ENCODE measurements around the gene MEGF6. TPM values are rescaled to one million over a fixed set of nuclear protein-coding genes. Genes with fewer than 3 reads are reported as not detected.

Gene MEGF6
- total RNA-seq, 2 experiments from 2014 or later: 57.5 to 62.2 TPM

DNA sequence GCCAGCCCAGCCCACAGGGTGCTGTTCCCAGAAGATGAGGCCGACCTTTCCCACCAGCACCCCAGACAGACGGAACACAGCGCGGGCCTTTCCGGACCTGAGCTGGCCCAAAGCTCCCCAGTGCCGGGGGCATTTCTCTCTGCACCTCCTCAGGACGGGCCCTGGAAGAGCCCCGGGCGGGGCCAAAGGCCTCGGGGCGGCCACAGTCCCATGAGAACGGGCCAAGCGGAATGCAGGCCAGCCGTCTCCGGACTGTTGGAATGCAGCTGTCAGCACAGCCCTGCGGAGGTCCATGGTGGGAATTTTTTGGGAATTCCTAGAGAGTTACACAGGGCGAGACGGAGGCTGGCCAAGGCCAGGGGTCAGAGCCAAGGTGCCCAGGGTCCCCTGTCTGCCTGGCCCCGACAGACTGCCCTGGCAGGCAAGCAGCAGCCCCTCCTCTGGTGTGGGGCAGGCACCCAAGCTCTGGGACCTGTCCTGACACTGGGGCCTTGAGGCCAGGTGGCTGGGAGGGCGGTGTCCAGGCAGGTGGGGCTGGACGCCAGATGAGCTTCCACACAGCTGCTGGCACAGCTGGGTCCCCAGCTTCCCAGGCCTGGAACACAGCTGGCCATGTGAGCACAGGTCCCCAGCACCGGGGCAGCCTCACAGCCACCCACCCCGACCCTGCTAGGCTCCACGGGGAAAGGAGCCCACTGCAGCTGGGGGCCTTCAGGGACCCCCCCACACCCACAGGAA is 63.0 kb downstream of the MEGF6 start:
- POLR2A ChIA-PET: no interaction called here

DNA sequence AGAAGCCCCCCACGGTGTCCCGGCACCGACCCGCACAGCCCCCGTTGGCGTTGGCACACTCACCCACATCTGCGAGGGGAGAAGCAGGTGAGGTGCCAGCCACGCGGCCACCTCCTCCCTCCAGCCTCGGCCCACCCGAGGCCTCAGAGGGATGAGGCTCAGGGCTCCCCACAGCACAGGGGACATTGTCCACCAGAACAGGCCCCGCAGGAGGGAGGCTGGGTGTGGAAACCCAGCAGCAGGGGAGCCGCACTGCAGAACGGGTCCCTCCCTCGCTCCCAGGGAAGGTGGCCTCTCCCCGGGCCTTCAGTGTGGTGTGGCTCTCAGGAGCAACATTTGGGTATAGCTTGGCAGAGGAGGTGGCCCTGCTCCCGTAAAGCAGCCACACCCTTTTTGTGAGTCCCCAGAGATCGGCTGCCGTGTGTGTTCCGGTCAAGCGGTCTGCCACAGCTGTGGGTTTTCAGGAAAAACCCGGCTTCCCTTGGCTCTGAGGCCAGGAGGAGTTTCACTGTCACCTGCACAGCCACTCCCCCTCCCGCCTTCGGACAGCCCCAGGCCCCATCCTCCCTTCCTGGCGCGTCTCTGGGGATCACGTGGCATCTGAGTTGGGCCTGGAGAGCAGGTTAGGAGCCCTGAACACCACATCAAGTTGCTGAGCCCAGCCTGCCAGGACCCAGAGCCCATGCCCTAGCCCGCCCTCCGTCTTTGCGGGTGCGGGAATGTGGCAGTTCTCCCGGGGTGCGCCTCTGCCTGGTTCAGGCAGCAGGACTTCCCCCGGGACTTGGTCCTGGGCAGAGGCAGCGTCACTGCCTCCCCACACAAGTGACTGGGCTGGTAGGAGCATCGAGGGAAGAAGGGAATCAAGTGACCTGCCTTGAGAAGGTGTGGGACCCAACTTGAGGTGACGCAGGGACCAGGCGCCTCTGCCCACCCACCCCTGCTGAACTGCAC is 64.0 kb downstream of the MEGF6 start:
- H3K27ac ChIP-seq (ENCODE audit: low read depth in 1 of 2, low read length in 2 of 2): no peak overlapping the region
- no peaks in the 10 kb centered on the region for H3K4me1 Mint-ChIP-seq (ENCODE audit: low read depth)
- CTCF ChIA-PET: no interaction called here
- intact Hi-C loops (cut with DNase I, micrococcal nuclease): no loop called here
- no peaks in the 10 kb centered on the region for H3K9me3 Mint-ChIP-seq
- DNase-seq: no peak
- H3K36me3 Mint-ChIP-seq (ENCODE audit: low read depth): no peaks in the 10 kb centered on the region
- POLR2A ChIA-PET: no interaction called here
- H3K4me3 ChIP-seq (ENCODE audit: low read length): no peak overlapping the region
- H3K27ac Mint-ChIP-seq: no peak overlapping the region
- no peaks in the 10 kb centered on the region for H3K27me3 Mint-ChIP-seq
- ATAC-seq (ENCODE audit: poor library complexity): no peak
- no peaks in the 10 kb centered on the region for H3K4me1 ChIP-seq (ENCODE audit: insufficient read depth, low read length)
- TF ChIP-seq, protein P1, sequence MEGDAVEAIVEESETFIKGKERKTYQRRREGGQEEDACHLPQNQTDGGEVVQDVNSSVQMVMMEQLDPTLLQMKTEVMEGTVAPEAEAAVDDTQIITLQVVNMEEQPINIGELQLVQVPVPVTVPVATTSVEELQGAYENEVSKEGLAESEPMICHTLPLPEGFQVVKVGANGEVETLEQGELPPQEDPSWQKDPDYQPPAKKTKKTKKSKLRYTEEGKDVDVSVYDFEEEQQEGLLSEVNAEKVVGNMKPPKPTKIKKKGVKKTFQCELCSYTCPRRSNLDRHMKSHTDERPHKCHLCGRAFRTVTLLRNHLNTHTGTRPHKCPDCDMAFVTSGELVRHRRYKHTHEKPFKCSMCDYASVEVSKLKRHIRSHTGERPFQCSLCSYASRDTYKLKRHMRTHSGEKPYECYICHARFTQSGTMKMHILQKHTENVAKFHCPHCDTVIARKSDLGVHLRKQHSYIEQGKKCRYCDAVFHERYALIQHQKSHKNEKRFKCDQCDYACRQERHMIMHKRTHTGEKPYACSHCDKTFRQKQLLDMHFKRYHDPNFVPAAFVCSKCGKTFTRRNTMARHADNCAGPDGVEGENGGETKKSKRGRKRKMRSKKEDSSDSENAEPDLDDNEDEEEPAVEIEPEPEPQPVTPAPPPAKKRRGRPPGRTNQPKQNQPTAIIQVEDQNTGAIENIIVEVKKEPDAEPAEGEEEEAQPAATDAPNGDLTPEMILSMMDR (IDR thresholded peaks at IDR 0.05): no peak
- H3K27me3 ChIP-seq (ENCODE audit: control insufficient read depth in 1 of 2, insufficient read depth in 2 of 2, low read length in 2 of 2): no peaks in the 10 kb centered on the region
- H3K9me3 ChIP-seq (ENCODE audit: control insufficient read depth in 1 of 2, insufficient read depth in 1 of 2, low read length in 2 of 2): peaks cover 0 to 5% of the 10 kb centered on the region in 2 experiments
- no peaks in the 10 kb centered on the region for H3K36me3 ChIP-seq (ENCODE audit: insufficient read depth, low read length)
- no peak overlapping the region for H3K4me3 Mint-ChIP-seq

More for the DNA sequence above, 63.0 kb downstream of the MEGF6 start:
- Mint-ChIP-seq H3K4me3 (no peak overlapping the region), H3K36me3 (ENCODE audit: low read depth) (no peaks in the 10 kb centered on the region), H3K27ac (no peak overlapping the region), H3K4me1 (ENCODE audit: low read depth) (no peaks in the 10 kb centered on the region), H3K9me3 (no peaks in the 10 kb centered on the region), H3K27me3 (no peaks in the 10 kb centered on the region)
- TF ChIP-seq, protein P1 (IDR thresholded peaks at IDR 0.05): no peak
- H3K4me3 ChIP-seq (ENCODE audit: low read length): no peak overlapping the region
- ATAC-seq (ENCODE audit: poor library complexity): no peak
- no peaks in the 10 kb centered on the region for H3K4me1 ChIP-seq (ENCODE audit: insufficient read depth, low read length)
- no peak overlapping the region for H3K27ac ChIP-seq (ENCODE audit: low read depth in 1 of 2, low read length in 2 of 2)
- H3K9me3 ChIP-seq (ENCODE audit: control insufficient read depth in 1 of 2, insufficient read depth in 1 of 2, low read length in 2 of 2): peaks cover 0 to 5% of the 10 kb centered on the region in 2 experiments
- no peaks in the 10 kb centered on the region for H3K27me3 ChIP-seq (ENCODE audit: control insufficient read depth in 1 of 2, insufficient read depth in 2 of 2, low read length in 2 of 2)
- CTCF ChIA-PET: no interaction called here
- no peak for DNase-seq
- intact Hi-C loops (cut with DNase I, micrococcal nuclease): no loop called here
- H3K36me3 ChIP-seq (ENCODE audit: insufficient read depth, low read length): no peaks in the 10 kb centered on the region

DNA sequence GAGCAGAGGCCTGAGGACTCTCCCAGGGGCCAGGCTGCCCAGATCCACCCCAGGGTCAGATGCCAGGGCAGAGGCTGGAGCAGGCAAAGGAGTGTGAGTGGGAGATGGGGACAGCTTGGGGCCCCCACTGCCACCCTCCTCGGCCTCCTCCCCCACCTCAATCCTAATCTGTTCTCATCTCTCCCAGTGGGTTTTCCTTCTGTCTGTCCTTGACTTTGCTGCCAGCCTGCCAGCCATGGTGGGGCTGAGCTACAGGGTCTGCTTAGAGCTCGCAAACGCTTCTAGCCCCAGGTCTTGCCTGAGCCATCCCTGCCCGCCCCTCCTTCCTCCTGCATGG is 65.3 kb downstream of the MEGF6 start:
- no peak overlapping the region for H3K4me3 ChIP-seq (ENCODE audit: low read length)
- no peaks in the 10 kb centered on the region for H3K4me1 Mint-ChIP-seq (ENCODE audit: low read depth)
- H3K27ac ChIP-seq (ENCODE audit: low read depth in 1 of 2, low read length in 2 of 2): no peak overlapping the region
- intact Hi-C loops (cut with DNase I, micrococcal nuclease): no loop called here
- TF ChIP-seq, protein P1 (IDR thresholded peaks at IDR 0.05): no peak
- no peaks in the 10 kb centered on the region for H3K9me3 Mint-ChIP-seq
- POLR2A ChIA-PET: no interaction called here
- CTCF ChIA-PET: no interaction called here
- ATAC-seq (ENCODE audit: poor library complexity) (no peak), DNase-seq (no peak)
- H3K36me3 ChIP-seq (ENCODE audit: insufficient read depth, low read length): no peaks in the 10 kb centered on the region
- H3K27me3 ChIP-seq (ENCODE audit: control insufficient read depth in 1 of 2, insufficient read depth in 2 of 2, low read length in 2 of 2): no peaks in the 10 kb centered on the region
- H3K9me3 ChIP-seq (ENCODE audit: control insufficient read depth in 1 of 2, insufficient read depth in 1 of 2, low read length in 2 of 2): peaks cover 0 to 5% of the 10 kb centered on the region in 2 experiments
- no peaks in the 10 kb centered on the region for H3K27me3 Mint-ChIP-seq
- H3K4me3 Mint-ChIP-seq: no peak overlapping the region
- no peaks in the 10 kb centered on the region for H3K36me3 Mint-ChIP-seq (ENCODE audit: low read depth)
- no peaks in the 10 kb centered on the region for H3K4me1 ChIP-seq (ENCODE audit: insufficient read depth, low read length)
- H3K27ac Mint-ChIP-seq: no peak overlapping the region

All from CD4-positive, alpha-beta T cell (primary cell).